Calu3 (cell line): ENCODE results near the gene CDX2. TPM values are rescaled to one million over a fixed set of nuclear protein-coding genes. Genes with fewer than 3 reads are reported as not detected.

Experiments
- BruUV-seq: library from RNA; stranded (reverse); fragments of 400-500 nt; replicated peaks from 2 replicates; lab custom pipeline; 2021; lab: Mats Ljungman, UMichigan
- CTCF ChIA-PET: fragments of 300-600 bp; sonication (Branson Sonifier 250); formaldehyde crosslinking; loops from one replicate; lab custom pipeline; 2022; ENCODE audit warnings: antibody characterized with exemption; lab: Charles Lee
- DNase-seq: peaks from one replicate; pipeline ENCODE4 v3.0.0; 2022
- H3K27ac Mint-ChIP-seq: one replicate; pipeline ENCODE4 v1.8.0; 2022; ENCODE audit warnings: mixed read lengths; ENCODE audit not compliant: unreplicated experiment
- H3K27me3 Mint-ChIP-seq: one replicate; pipeline ENCODE4 v1.8.0; 2022; ENCODE audit warnings: mixed read lengths; ENCODE audit not compliant: unreplicated experiment
- H3K36me3 Mint-ChIP-seq: one replicate; pipeline ENCODE4 v1.8.0; 2022; ENCODE audit warnings: mild to moderate bottlenecking, moderate library complexity, mixed read lengths; ENCODE audit not compliant: insufficient read depth, unreplicated experiment
- H3K4me1 Mint-ChIP-seq: one replicate; pipeline ENCODE4 v1.8.0; 2022; ENCODE audit warnings: mild to moderate bottlenecking, low read depth, mixed read lengths; ENCODE audit not compliant: unreplicated experiment
- H3K4me3 Mint-ChIP-seq: one replicate; pipeline ENCODE4 v1.8.0; 2022; ENCODE audit warnings: mild to moderate bottlenecking, low read depth, moderate library complexity, mixed read lengths; ENCODE audit not compliant: unreplicated experiment
- H3K9me3 Mint-ChIP-seq: one replicate; pipeline ENCODE4 v1.8.0; 2022; ENCODE audit warnings: low read depth, mixed read lengths; ENCODE audit not compliant: unreplicated experiment
- CTCF ChIP-seq: fragments of 200-600 bp; IDR thresholded peaks from one replicate; pipeline ENCODE4 v1.8.0; 2022; ENCODE audit warnings: antibody characterized with exemption; ENCODE audit not compliant: unreplicated experiment
- intact Hi-C: fragments of 100-400 bp; cut with micrococcal nuclease; formaldehyde crosslinking; loops from one replicate; pipeline ENCODE4 v1.10.0; 2022; ENCODE audit not compliant: unreplicated experiment
- total RNA-seq: library from RNA; stranded (reverse); gene quantifications from 2 replicates; pipeline ENCODE4 v1.2.3, GENCODE V29; 2022

The CDX2 gene
- total RNA-seq, 1 experiment from 2014 or later, result not detected

GRCh38 chr13:27955014-27955591 is 14.0 kb downstream of the CDX2 start:
- Mint-ChIP-seq H3K4me3 (peak overlapping the region; percentile 81), H3K27me3 (no peaks in the 10 kb centered on the region), H3K27ac (no peak overlapping the region), H3K4me1 (peaks cover 7% of the 10 kb centered on the region), H3K9me3 (no peaks in the 10 kb centered on the region), H3K36me3 (peaks cover 16% of the 10 kb centered on the region)
- intact Hi-C loops, result no loop called here
- no peak for TF ChIP-seq CTCF
- BruUV-seq, result no TSS peak
- DNase-seq, result no peak
- CTCF ChIA-PET, result interaction anchor here (1.6 to 2.8 kb wide), 5 partner anchors 13 to 593 kb away, joined by 5 to 40 read pairs (median 8); partner anchors contain the start of genes CDX2 and PDX1

- intact Hi-C loops, result no loop called here
- Mint-ChIP-seq H3K27ac (peak overlapping the region; percentile 48), H3K36me3 (peaks cover 15% of the 10 kb centered on the region), H3K4me1 (peaks cover 7% of the 10 kb centered on the region), H3K27me3 (no peaks in the 10 kb centered on the region), H3K9me3 (no peaks in the 10 kb centered on the region), H3K4me3 (peak overlapping the region; percentile 81)
- no peak for TF ChIP-seq CTCF
- CTCF ChIA-PET, result interaction anchor here (0.7 to 2.8 kb wide), 11 partner anchors 14 to 593 kb away, joined by 3 to 40 read pairs (median 7); partner anchors contain the start of genes CDX2 and PDX1
- BruUV-seq, result no TSS peak
- DNase-seq, result peak; percentile 51
These were observed 14.7 kb downstream of the CDX2 start for GRCh38 chr13:27954406-27954851.

GRCh38 chr13:27953676-27954405 is 15.3 kb downstream of the CDX2 start:
- peak overlapping the region; percentile 81 for H3K4me3 Mint-ChIP-seq
- CTCF ChIA-PET, result interaction anchor here (0.7 to 2.8 kb wide), 12 partner anchors 14 to 592 kb away, joined by 3 to 40 read pairs (median 6); partner anchors contain the start of genes CDX2 and PDX1
- H3K9me3 Mint-ChIP-seq, result no peaks in the 10 kb centered on the region
- peaks cover 15% of the 10 kb centered on the region for H3K36me3 Mint-ChIP-seq
- TF ChIP-seq CTCF, result peak; percentile 68
- peaks cover 7% of the 10 kb centered on the region for H3K4me1 Mint-ChIP-seq
- H3K27me3 Mint-ChIP-seq, result no peaks in the 10 kb centered on the region
- peak; percentile 91 for DNase-seq
- peak overlapping the region; percentile 93 for H3K27ac Mint-ChIP-seq
- intact Hi-C loops, result loop anchor here (1.0 to 2.0 kb wide), 3 partner anchors 35 to 125 kb away; partner anchors contain the start of gene PDX1
- no TSS peak for BruUV-seq

- Mint-ChIP-seq H3K27ac (peak overlapping the region; percentile 93), H3K4me1 (peaks cover 7% of the 10 kb centered on the region), H3K9me3 (no peaks in the 10 kb centered on the region), H3K27me3 (no peaks in the 10 kb centered on the region), H3K4me3 (peak overlapping the region; percentile 81), H3K36me3 (peaks cover 15% of the 10 kb centered on the region)
- TF ChIP-seq CTCF, result no peak
- CTCF ChIA-PET, result interaction anchor here (1.1 to 2.8 kb wide), 10 partner anchors 15 to 591 kb away, joined by 3 to 40 read pairs (median 8); partner anchors contain the start of genes CDX2 and PDX1
- DNase-seq, result peak; percentile 57
- intact Hi-C loops, result loop anchor here (1.0 to 2.0 kb wide), 3 partner anchors 34 to 124 kb away; partner anchors contain the start of gene PDX1
- BruUV-seq, result TSS peak; percentile 37
These were observed 16.0 kb downstream of the CDX2 start for GRCh38 chr13:27952876-27953675.
